ENCODE results near the gene HOXD10.
A peak's percentile ranks its signal among the peaks of the same experiment; 100 is the strongest.

Gene HOXD10

DNA sequence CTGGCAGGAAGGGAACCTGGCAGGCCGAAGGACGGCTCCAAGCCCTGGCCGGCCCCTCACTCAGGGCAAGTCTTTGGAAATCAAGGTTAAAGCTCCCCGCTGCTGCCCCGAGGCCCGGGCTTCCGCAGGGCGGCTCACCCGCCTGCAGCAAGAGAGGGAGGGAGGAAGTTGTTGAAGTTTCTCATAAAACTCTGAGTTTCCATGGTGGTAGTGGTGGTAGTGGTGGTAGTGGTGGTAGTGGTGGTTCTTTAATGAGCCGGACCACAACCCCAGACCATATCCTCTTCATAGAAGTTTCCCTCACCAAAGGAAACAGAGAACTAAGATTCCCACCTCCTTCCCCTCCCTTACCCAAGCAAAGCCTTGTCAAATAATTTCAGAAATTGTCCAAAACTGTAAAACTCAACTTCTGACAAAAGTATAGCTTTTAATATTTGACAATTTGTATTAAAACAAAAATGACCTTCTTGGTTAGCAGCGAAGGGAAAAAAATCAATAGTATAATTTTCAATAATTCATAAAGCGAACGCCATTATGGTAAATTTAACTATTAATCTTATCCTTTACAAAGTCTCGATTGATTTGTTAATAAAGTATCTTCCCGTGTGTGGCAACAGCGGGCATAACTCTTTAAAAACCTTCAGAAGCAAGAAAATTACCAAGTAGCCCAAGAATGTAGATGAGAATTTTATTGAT, 1.5 kb upstream of the HOXD10 start:
- H3K9me3 Mint-ChIP-seq, result peaks cover 3% of the 10 kb centered on the region
- no peak overlapping the region for H3K27ac Mint-ChIP-seq
- no peak for DNase-seq
- peaks cover 8% of the 10 kb centered on the region for H3K4me1 Mint-ChIP-seq (ENCODE audit: low read depth)
- no peak overlapping the region for H3K4me3 Mint-ChIP-seq
- H3K27me3 Mint-ChIP-seq, result peaks cover 98% of the 10 kb centered on the region
- H3K36me3 Mint-ChIP-seq (ENCODE audit: low read depth), result no peaks in the 10 kb centered on the region

DNA sequence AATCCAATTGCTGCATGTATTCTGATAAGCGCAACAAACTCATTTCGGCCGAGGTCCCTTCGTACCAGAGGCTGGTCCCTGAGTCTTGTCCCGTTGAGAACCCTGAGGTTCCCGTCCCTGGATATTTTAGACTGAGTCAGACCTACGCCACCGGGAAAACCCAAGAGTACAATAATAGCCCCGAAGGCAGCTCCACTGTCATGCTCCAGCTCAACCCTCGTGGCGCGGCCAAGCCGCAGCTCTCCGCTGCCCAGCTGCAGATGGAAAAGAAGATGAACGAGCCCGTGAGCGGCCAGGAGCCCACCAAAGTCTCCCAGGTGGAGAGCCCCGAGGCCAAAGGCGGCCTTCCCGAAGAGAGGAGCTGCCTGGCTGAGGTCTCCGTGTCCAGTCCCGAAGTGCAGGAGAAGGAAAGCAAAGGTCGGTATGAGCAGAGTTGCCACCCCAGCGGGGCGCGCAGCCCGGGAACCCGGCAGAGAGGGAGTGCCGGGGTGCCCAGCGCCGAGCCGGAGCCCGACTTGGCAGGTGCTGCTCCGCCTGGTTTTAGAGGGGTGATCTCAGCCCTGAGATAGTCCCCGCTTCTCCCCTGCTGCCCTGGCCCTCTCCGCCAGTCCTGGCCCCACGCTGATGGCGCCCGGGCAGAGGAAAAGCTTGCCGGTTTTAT, 714 bp downstream of the HOXD10 start:
- H3K4me3 Mint-ChIP-seq, result no peak overlapping the region
- H3K4me1 Mint-ChIP-seq (ENCODE audit: low read depth), result peaks cover 4% of the 10 kb centered on the region
- H3K36me3 Mint-ChIP-seq (ENCODE audit: low read depth), result no peaks in the 10 kb centered on the region
- H3K9me3 Mint-ChIP-seq, result peaks cover 3% of the 10 kb centered on the region
- H3K27me3 Mint-ChIP-seq, result peaks cover 95% of the 10 kb centered on the region
- no peak for DNase-seq
- H3K27ac Mint-ChIP-seq, result no peak overlapping the region

DNA sequence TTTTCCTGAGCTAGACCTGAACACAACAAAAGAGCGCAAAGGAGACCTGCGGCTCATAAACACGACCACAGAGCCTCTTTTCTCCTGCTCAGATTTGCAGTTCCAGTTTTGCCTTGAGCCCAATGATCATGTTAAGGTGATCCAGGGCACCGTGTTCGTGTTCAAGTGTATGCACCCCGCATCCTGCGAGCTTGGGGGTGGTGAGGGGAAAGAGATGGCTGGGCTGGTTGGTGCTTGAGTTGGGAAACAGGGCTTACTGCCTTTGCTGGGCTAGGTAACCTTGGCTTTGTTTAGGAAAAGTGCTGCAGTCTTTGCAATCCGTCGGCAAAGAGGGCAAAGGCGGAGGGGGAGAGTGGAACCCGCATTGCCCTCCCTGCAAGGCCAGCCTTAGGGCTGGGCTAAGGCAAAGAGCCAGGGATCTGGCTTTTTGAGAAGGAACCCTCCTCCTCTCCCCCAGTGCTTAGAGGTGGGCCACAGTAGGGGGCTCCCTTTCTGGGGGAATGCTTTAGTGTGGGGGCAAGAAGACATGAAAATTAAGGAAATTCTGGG, 1.3 kb downstream of the HOXD10 start:
- Mint-ChIP-seq H3K27ac (no peak overlapping the region), H3K4me3 (no peak overlapping the region), H3K4me1 (ENCODE audit: low read depth) (peaks cover 6% of the 10 kb centered on the region), H3K36me3 (ENCODE audit: low read depth) (no peaks in the 10 kb centered on the region), H3K27me3 (peaks cover 92% of the 10 kb centered on the region), H3K9me3 (peaks cover 3% of the 10 kb centered on the region)
- no peak for DNase-seq

DNA sequence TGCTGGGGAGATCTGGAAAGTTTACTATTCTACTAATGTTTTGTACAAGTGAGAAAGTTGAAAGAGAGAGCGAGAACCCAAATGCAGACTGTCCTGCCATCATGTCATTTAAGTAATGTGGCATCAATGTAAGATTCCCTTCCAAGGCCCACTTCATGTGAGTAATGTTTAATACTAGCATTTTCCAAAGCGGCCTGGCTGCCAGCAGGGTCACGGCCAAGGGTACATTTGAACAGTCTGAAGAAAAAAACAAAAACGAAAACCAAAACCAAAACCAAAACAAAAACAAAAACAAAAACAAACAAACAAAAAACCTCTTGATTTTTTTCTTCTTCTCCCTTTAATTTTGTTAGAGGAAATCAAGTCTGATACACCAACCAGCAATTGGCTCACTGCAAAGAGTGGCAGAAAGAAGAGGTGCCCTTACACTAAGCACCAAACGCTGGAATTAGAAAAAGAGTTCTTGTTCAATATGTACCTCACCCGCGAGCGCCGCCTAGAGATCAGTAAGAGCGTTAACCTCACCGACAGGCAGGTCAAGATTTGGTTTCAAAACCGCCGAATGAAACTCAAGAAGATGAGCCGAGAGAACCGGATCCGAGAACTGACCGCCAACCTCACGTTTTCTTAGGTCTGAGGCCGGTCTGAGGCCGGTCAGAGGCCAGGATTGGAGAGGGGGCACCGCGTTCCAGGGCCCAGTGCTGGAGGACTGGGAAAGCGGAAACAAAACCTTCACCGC, 2.2 kb downstream of the HOXD10 start:
- H3K36me3 Mint-ChIP-seq (ENCODE audit: low read depth), result no peaks in the 10 kb centered on the region
- no peak for DNase-seq
- H3K27ac Mint-ChIP-seq, result no peak overlapping the region
- peaks cover 91% of the 10 kb centered on the region for H3K27me3 Mint-ChIP-seq
- peaks cover 10% of the 10 kb centered on the region for H3K4me1 Mint-ChIP-seq (ENCODE audit: low read depth)
- peaks cover 3% of the 10 kb centered on the region for H3K9me3 Mint-ChIP-seq
- H3K4me3 Mint-ChIP-seq, result no peak overlapping the region

DNA sequence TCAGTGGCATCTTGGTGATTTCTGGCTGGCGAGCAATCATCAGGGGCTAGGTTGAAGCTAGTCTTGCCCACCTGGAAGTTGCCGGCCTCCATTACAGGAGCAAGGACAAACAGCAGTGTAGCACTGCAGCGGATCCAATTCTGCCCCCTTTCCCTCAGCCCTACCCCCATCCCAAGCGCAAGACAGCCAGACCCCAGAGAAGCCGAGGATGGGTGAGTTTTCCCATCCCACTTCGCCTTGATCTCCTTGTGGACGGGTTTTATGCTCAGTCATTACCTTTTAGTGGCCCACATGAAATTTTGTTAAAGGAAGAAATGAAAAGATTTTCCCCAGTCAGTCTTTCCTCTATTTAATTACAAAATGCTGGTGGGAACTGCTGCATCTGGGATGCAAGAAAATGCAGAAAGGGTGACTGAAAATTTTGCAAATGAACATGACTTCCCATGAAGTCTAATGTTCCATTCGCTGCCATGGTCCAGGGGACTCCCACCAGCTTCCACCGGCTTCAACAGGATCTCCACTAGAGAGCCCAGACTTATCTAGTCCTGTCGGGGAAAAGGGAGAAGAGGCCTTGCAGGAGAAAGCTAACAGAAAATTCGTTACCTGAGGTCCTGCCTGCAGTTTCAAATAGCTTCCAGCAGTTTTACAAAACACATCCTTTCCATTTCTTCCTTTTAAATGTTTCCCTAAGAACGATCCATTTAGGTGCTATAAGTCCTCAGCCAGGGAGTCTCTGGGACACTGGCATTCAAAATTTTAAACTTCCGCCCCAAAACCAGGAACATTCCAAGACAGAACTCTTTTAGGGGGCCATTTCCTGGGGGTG, 4.0 kb downstream of the HOXD10 start:
- Mint-ChIP-seq H3K4me3 (no peak overlapping the region), H3K27ac (no peak overlapping the region), H3K4me1 (ENCODE audit: low read depth) (peaks cover 13% of the 10 kb centered on the region), H3K27me3 (peaks cover 91% of the 10 kb centered on the region), H3K9me3 (peaks cover 3% of the 10 kb centered on the region), H3K36me3 (ENCODE audit: low read depth) (no peaks in the 10 kb centered on the region)
- DNase-seq, result no peak

DNA sequence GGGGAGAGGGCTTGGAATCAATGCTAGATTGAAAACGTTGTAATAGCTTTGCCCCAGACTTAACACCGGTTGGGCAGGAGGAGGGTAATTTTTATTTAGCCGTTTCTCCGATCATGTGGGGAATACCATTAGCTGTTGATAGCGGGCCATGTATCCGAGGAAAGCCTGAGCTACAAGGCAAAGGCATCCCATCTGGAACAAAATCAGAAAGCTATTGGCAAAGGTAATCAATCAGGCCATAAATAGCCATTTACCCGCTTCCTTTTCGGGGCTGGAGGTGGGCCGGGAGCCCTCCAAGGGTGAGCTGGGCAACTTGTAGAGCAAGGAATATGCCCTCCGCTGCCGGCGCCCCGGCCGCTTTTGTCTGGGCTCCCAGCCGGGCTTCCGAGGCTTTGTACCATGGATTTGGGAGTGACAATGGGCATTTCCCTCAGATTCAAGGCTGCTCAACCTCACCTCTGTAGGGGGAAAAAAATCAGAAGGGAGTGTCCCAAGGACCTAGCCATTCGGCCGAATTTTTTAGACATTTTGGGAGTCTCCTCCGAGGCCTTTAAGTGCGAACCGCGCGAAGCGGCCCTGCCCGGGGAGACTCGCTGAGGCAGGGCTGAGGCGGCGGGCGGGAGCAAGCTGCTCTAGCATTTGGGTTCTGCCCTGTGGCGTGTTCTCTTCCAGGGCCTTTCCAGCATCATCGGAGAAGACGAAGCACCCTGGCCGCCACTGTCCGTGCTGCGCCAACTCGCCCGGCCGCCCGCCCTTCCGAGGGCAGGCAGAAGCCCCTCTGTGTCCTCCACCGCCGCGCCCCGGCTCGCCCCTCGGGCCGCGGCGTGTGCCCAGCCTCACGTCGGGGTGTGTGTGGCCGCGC, 4.8 kb downstream of the HOXD10 start:
- Mint-ChIP-seq H3K36me3 (ENCODE audit: low read depth) (no peaks in the 10 kb centered on the region), H3K27ac (no peak overlapping the region), H3K27me3 (peaks cover 91% of the 10 kb centered on the region), H3K4me1 (ENCODE audit: low read depth) (peaks cover 13% of the 10 kb centered on the region), H3K9me3 (peaks cover 3% of the 10 kb centered on the region), H3K4me3 (no peak overlapping the region)
- no peak for DNase-seq

DNA sequence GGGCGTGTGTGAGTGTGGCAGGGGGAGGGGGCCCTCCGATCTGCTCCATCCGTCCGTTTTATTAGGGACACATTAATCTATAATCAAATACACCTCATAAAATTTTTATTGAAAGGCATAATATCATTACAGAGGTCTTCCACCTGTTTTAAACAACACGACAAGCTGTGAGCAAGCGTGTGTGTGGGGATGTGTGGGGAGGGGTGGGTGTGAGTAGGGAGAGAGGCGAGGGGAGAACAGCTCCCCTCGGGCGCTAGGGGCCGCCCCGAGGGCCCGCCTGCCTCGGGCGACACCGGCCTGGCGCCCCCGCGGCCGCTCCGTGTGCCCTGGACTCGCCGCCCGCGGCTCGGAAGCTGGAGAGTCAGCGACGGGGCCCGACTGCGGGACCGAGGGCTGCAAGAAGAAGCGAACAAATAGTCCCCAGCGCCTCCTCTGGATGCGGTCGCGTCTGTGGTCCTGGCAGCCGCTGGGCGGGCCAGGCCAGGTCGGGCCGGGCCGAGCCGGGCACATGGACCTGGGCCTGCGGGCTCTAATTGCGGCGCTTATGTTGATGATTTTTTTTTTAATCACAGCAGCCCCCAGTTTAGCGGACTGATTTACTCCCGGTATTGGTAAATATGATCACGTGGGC, 5.6 kb downstream of the HOXD10 start:
- peak overlapping the region; percentile 43 for H3K4me3 Mint-ChIP-seq
- H3K36me3 Mint-ChIP-seq (ENCODE audit: low read depth), result no peaks in the 10 kb centered on the region
- DNase-seq, result no peak
- peaks cover 13% of the 10 kb centered on the region for H3K4me1 Mint-ChIP-seq (ENCODE audit: low read depth)
- peak overlapping the region; percentile 74 for H3K27ac Mint-ChIP-seq
- H3K27me3 Mint-ChIP-seq, result peaks cover 91% of the 10 kb centered on the region
- H3K9me3 Mint-ChIP-seq, result peaks cover 3% of the 10 kb centered on the region

DNA sequence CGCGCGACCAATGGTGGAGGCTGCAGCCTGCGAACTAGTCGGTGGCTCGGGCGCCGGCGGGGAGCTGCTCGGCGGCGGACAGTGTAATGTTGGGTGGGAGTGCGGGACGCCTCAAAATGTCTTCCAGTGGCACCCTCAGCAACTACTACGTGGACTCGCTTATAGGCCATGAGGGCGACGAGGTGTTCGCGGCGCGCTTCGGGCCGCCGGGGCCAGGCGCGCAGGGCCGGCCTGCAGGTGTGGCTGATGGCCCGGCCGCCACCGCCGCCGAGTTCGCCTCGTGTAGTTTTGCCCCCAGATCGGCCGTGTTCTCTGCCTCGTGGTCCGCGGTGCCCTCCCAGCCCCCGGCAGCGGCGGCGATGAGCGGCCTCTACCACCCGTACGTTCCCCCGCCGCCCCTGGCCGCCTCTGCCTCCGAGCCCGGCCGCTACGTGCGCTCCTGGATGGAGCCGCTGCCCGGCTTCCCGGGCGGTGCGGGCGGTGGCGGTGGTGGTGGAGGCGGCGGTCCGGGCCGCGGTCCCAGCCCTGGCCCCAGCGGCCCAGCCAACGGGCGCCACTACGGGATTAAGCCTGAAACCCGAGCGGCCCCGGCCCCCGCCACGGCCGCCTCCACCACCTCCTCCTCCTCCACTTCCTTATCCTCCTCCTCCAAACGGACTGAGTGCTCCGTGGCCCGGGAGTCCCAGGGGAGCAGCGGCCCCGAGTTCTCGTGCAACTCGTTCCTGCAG, 6.3 kb downstream of the HOXD10 start, which contains the start of gene HOXD9:
Gene HOXD9 (plus strand): TSS at position 37 of the 728 bp plus-strand sequence. CDS start 50 bp downstream, at position 87.
- Mint-ChIP-seq H3K27me3 (peaks cover 92% of the 10 kb centered on the region), H3K27ac (peak within 1 kb of the TSS; percentile 74), H3K36me3 (ENCODE audit: low read depth) (no peaks in the 10 kb centered on the region), H3K9me3 (peaks cover 3% of the 10 kb centered on the region), H3K4me1 (ENCODE audit: low read depth) (peaks cover 13% of the 10 kb centered on the region), H3K4me3 (peak within 1 kb of the TSS; percentile 43)
- DNase-seq, result no peak

DNA sequence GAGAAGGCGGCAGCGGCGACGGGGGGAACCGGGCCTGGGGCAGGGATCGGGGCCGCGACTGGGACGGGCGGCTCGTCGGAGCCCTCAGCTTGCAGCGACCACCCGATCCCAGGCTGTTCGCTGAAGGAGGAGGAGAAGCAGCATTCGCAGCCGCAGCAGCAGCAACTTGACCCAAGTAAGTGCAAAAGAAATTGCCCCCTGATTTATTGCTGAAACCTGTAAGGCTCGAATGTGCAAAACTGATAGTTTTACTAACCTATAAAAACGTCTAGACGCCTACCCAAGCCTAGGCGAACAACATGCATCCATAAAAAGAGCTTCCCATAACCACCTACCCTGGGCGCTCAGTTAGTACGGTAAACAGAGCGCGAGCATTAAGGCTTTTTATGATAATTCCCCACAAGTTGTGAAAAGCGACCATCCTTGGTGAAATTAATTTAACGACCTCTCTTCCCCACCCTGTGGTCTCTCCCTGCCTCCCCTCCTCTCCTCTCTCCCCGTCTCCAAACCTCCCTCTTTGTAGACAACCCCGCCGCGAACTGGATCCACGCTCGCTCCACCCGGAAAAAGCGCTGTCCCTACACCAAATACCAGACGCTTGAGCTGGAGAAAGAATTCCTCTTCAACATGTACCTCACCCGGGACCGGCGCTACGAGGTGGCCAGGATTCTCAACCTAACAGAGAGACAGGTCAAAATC, 7.0 kb downstream of the HOXD10 start:
- no peak overlapping the region for H3K27ac Mint-ChIP-seq
- no peak for DNase-seq
- peaks cover 3% of the 10 kb centered on the region for H3K9me3 Mint-ChIP-seq
- peak overlapping the region; percentile 16 for H3K4me3 Mint-ChIP-seq
- H3K27me3 Mint-ChIP-seq, result peaks cover 92% of the 10 kb centered on the region
- H3K36me3 Mint-ChIP-seq (ENCODE audit: low read depth), result no peaks in the 10 kb centered on the region
- H3K4me1 Mint-ChIP-seq (ENCODE audit: low read depth), result peaks cover 20% of the 10 kb centered on the region

DNA sequence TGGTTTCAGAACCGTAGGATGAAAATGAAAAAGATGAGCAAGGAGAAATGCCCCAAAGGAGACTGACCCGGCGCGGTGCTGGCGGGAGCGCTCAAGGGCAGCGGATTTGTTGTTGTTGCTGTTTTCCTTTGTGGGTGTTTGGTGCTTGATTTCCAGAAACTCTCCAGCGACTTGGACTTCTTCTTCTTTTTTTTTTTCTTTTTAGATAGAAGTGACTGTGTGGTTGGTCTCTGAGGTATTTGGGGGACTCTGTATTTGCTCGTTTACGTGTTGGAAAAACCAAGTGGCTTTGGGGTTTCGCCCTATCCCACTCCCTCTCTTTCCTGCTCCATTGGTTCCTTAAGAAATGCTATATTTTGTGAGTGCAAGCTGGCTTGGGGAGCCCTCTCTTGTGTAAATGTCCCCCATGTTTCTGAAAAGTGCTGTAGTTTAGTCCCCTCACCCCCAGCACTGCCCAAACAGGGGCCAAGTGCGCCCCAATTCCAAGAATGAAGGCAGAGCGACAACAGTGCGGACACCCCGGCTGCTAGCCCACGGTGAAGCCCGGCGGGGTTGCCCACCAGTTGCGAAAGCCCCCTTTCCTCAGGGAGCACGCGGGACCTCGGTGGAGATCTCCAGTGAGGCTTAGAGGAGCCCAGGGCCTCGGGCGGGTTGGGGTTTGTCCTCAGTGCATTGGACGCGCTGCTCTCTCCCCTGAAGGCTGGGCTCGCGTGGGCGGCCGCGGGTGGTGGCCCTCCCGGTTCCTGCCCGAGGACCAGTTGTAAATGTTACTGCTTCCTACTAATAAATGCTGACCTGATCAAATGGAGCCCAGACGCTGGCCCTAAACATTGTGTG, 7.8 kb downstream of the HOXD10 start:
- Mint-ChIP-seq H3K36me3 (ENCODE audit: low read depth) (no peaks in the 10 kb centered on the region), H3K27me3 (peaks cover 92% of the 10 kb centered on the region), H3K4me1 (ENCODE audit: low read depth) (peaks cover 22% of the 10 kb centered on the region), H3K4me3 (peak overlapping the region; percentile 16), H3K27ac (peak overlapping the region; percentile 11), H3K9me3 (no peaks in the 10 kb centered on the region)
- no peak for DNase-seq

DNA sequence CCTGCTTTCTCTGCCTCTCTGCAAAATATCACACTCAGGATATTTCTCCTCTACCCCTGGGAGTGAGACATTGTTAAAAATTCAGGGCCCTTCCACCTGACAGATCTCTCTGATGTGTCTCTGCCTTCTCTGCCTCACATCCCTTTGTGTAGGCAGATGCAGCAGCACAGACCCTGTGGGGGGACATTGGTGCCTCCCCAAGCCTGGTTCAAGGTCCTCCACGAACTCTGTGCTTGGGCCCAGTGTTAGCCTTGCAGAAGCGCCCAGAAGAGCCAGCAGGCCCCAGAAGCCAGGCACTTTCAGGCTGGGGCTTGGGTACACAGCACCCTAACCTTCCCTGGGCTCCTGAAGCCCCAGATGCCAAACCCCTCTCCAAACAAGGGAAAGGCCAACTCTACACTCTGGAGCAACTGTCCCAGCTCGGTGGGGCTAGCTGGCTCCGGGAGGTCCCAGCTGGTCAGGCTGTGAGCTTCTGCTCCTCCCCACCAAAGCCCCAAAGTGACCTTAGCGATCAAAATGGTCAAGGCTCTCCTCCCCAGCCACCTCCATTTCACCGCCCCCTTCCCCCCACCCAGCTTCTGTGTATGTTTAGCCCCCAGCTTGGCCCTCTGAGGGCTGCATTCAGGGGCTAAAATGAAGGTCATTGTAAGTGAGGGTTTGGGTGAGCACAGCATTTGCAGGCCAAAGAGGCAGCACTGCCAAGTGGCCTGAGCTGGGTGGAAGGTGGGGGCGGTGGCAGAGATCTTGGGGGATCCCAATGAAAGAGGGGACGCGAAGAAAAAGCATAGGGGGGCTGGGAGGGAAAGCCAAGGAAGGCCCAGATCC, 8.6 kb downstream of the HOXD10 start:
- Mint-ChIP-seq H3K27ac (peak overlapping the region; percentile 11), H3K27me3 (peaks cover 87% of the 10 kb centered on the region), H3K4me1 (ENCODE audit: low read depth) (peaks cover 22% of the 10 kb centered on the region), H3K36me3 (ENCODE audit: low read depth) (no peaks in the 10 kb centered on the region), H3K4me3 (no peak overlapping the region), H3K9me3 (no peaks in the 10 kb centered on the region)
- DNase-seq, result no peak
